Effector CD4-positive, alpha-beta T cell (primary cell): ENCODE results near the gene AARSD1.
"Not testable (repeated sequence)": the region's sequence is repeated elsewhere in the genome, so short reads cannot be mapped to it uniquely, and the experiment has no call there.

ENCODE experiments used
- DNase-seq: peaks from one replicate; pipeline ENCODE4 v3.0.0-alpha.2; 2020

AARSD1 gene

GRCh38 chr17:42980766-42981397 is 16.6 kb upstream of the AARSD1 start:
- peak; percentile 39 for DNase-seq

GRCh38 chr17:42980274-42980765 is 16.1 kb upstream of the AARSD1 start, which contains the start of gene RUNDC1:
Gene RUNDC1, plus strand, starts transcription at chr17:42980565. Its CDS starts 12 bp downstream, at chr17:42980577.
- peak; percentile 86 for DNase-seq

- peak; percentile 3 for DNase-seq
Measured at GRCh38 chr17:42979511-42980273, 15.4 kb upstream of the AARSD1 start, which contains the start of gene PTGES3L. Gene PTGES3L, minus strand, starts transcription at chr17:42980080. Its CDS starts 27 bp downstream, at chr17:42980053.

GRCh38 chr17:42975701-42976100 is 11.4 kb upstream of the AARSD1 start:
- DNase-seq = not testable (repeated sequence)

- no peak for DNase-seq
Measured at GRCh38 chr17:42975265-42975664, 11.0 kb upstream of the AARSD1 start.

- not testable (repeated sequence) for DNase-seq
Measured at GRCh38 chr17:42973323-42973722, 9.1 kb upstream of the AARSD1 start.

- DNase-seq = no peak
Measured at GRCh38 chr17:42971589-42971988, 7.3 kb upstream of the AARSD1 start.

GRCh38 chr17:42969001-42969581 is 4.8 kb upstream of the AARSD1 start:
- no peak for DNase-seq

GRCh38 chr17:42967925-42968324 is 3.7 kb upstream of the AARSD1 start:
- DNase-seq = no peak

GRCh38 chr17:42953669-42954068 is 10.6 kb downstream of the AARSD1 start:
- DNase-seq = no peak

GRCh38 chr17:42950044-42950783 is 14.0 kb downstream of the AARSD1 start:
- DNase-seq = no peak

- no peak for DNase-seq
Measured at GRCh38 chr17:42946812-42947211, 17.4 kb downstream of the AARSD1 start.

GRCh38 chr17:42944211-42944610 is 20.0 kb downstream of the AARSD1 start:
- no peak for DNase-seq

- no peak for DNase-seq
Measured at GRCh38 chr17:42937712-42938596, 26.3 kb downstream of the AARSD1 start.

- no peak for DNase-seq
Measured at GRCh38 chr17:42929497-42929844, 34.8 kb downstream of the AARSD1 start.

- no peak for DNase-seq
Measured at GRCh38 chr17:42928714-42929496, 35.3 kb downstream of the AARSD1 start.

GRCh38 chr17:42924891-42925290 is 39.4 kb downstream of the AARSD1 start:
- no peak for DNase-seq

GRCh38 chr17:42923472-42923871 is 40.8 kb downstream of the AARSD1 start:
- DNase-seq = not testable (repeated sequence)

GRCh38 chr17:42922294-42922693 is 42.0 kb downstream of the AARSD1 start:
- no peak for DNase-seq

- no peak for DNase-seq
Measured at GRCh38 chr17:42920922-42921321, 43.3 kb downstream of the AARSD1 start.
